Measurements from ENCODE around the gene HCAR3. TPM values are rescaled to one million over a fixed set of nuclear protein-coding genes. Genes with fewer than 3 reads are reported as not detected.

Gene HCAR3
- total RNA-seq, 2 donors from 2014 or later = 0.41 TPM; not detected in 1

DNA sequence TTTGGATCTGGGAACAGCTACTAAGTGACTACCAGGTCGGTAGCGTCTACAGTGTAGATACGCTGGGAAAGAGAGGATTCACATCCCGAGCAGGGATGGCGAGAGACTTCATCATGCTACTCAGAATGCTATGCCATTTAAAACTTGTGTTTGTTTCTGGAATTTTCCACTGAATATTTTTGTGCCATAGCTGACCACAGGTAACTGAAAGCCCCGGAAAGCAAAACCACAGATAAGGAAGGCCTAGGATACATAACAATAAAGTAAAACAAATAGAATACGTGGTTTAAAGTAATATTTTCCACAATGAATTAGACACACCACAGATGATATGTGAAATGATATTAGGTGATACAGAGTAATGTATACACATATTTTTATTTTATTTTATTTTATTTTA lies 22.0 kb upstream of the HCAR3 start:
- Histone ChIP-seq H3K9me3 (no peaks in the 10 kb centered on the region), H3K27ac (no peak overlapping the region), H3K4me3 (no peak overlapping the region), H3K36me3 (no peaks in the 10 kb centered on the region), H3K27me3 (replicated peaks; ENCODE audit: insufficient read depth) (no peaks in the 10 kb centered on the region), H3K4me1 (ENCODE audit: control insufficient read depth in 1 of 2, low read depth in 2 of 2) (no peaks in the 10 kb centered on the region)
- no peak for TF ChIP-seq CTCF (IDR thresholded peaks at IDR 0.05)
- no peak for ATAC-seq (ENCODE audit: insufficient number of reproducible peaks, low FRiP score, low read depth)
- no peak for DNase-seq (ENCODE audit: low spot score)

GRCh38 chr12:122732611-122733010 lies 16.0 kb upstream of the HCAR3 start:
- Histone ChIP-seq H3K27ac (no peak overlapping the region), H3K9me3 (no peaks in the 10 kb centered on the region), H3K27me3 (replicated peaks; ENCODE audit: insufficient read depth) (no peaks in the 10 kb centered on the region), H3K4me1 (ENCODE audit: control insufficient read depth in 1 of 2, low read depth in 2 of 2) (peaks cover 5 to 6% of the 10 kb centered on the region in 2 donors), H3K36me3 (no peaks in the 10 kb centered on the region), H3K4me3 (no peak overlapping the region)
- DNase-seq (ENCODE audit: low spot score) (no peak), ATAC-seq (ENCODE audit: insufficient number of reproducible peaks, low FRiP score, low read depth) (no peak)
- TF ChIP-seq CTCF (IDR thresholded peaks at IDR 0.05) = no peak

GRCh38 chr12:122732170-122732569 lies 15.6 kb upstream of the HCAR3 start:
- Histone ChIP-seq H3K4me1 (ENCODE audit: control insufficient read depth in 1 of 2, low read depth in 2 of 2) (peaks cover 5 to 6% of the 10 kb centered on the region in 2 donors), H3K27me3 (replicated peaks; ENCODE audit: insufficient read depth) (no peaks in the 10 kb centered on the region), H3K27ac (no peak overlapping the region), H3K4me3 (no peak overlapping the region), H3K36me3 (no peaks in the 10 kb centered on the region), H3K9me3 (no peaks in the 10 kb centered on the region)
- ATAC-seq (ENCODE audit: insufficient number of reproducible peaks, low FRiP score, low read depth) (no peak), DNase-seq (ENCODE audit: low spot score) (no peak)
- no peak for TF ChIP-seq CTCF (IDR thresholded peaks at IDR 0.05)

DNA sequence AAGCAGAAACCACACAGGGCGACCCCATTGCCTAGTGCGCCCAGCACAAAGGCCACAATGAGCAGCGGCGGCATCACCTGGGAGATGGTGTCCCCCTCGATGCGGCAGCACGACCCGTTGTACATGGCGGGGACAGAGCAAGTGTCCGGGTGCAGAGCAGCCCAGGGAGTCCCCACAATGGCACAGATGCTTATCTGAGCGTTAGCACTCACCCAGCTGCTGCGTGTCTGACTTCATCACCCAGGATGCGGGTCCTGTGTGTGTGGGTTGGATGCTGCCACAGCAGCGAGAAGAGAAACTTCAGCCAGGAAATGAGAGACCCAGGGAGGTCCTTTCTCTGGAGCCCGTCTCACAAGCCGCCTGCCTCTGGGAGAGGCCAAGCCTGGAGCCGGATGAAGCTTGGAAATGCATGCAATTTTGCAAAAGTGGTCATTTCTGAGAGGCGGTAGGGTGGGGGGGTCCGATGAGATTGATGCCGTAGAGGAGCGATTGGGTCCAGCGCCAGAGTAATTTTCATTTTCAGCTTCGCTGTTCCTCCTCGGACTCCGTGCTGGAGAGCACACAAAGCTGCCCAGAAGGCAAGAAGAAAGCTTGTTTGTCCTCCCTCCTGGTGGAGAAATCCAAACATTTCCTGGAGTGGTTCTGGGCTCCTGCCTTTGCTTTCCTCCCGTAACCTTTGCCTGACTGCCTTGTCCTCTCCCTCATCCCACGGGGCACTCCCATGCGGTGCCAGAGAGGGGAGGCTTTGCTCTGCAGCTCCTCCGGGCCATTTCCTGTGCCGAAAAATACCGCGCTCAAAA lies 13.8 kb upstream of the HCAR3 start, which contains the start of gene HCAR1:
Gene HCAR1, minus strand, starts transcription at position 630 of the 800 bp plus-strand sequence. Its CDS starts 505 bp downstream, at position 125.
- Histone ChIP-seq H3K4me3 (peak within 1 kb of the TSS; percentile 70), H3K36me3 (no peaks in the 10 kb centered on the region), H3K9me3 (no peaks in the 10 kb centered on the region), H3K4me1 (ENCODE audit: control insufficient read depth in 1 of 2, low read depth in 2 of 2) (peaks cover 5 to 6% of the 10 kb centered on the region in 2 donors), H3K27ac (no peak within 1 kb of the TSS), H3K27me3 (replicated peaks; ENCODE audit: insufficient read depth) (no peaks in the 10 kb centered on the region)
- ATAC-seq (ENCODE audit: insufficient number of reproducible peaks, low FRiP score, low read depth) = no peak
- DNase-seq (ENCODE audit: low spot score) = no peak
- TF ChIP-seq CTCF (IDR thresholded peaks at IDR 0.05) = no peak

DNA sequence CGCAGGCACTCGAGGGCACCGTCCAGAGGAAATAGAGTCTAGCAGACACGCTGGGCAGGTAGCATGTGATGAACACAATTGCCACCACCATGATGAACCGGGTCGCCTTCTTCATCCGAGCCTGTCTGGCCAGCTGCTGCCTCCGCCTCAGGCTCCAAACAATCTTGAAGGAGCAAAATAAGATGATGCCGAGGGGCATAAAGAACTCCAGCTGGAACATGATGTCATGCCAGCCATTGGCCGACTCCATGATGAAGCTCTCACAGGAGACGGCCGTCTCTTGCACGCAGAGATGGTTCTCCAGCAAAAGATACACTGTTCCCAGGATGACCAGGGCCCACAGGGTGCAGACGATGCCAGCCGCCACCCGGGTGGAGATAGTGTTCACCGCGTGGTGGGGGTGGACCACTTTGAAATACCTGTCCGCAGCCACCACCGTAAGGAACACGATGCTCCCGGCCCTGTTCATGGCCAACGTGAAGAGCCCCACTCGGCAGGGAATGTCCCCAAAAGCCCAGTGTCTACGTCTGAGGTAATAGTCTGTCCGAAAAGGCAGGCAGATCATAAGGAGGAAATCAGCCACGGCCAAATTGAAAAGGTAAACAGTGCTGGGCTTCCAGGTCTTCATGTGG lies 13.1 kb upstream of the HCAR3 start:
- H3K27ac ChIP-seq = no peak overlapping the region
- no peak for TF ChIP-seq CTCF (IDR thresholded peaks at IDR 0.05)
- H3K4me3 ChIP-seq = peak overlapping the region; percentile 70
- peaks cover 5 to 6% of the 10 kb centered on the region in 2 donors for H3K4me1 ChIP-seq (ENCODE audit: control insufficient read depth in 1 of 2, low read depth in 2 of 2)
- no peak for ATAC-seq (ENCODE audit: insufficient number of reproducible peaks, low FRiP score, low read depth)
- H3K9me3 ChIP-seq = no peaks in the 10 kb centered on the region
- no peak for DNase-seq (ENCODE audit: low spot score)
- H3K27me3 ChIP-seq (replicated peaks; ENCODE audit: insufficient read depth) = no peaks in the 10 kb centered on the region
- H3K36me3 ChIP-seq = no peaks in the 10 kb centered on the region

Measured in thoracic aorta (tissue), 2 donors.